GM06990 (cell line): ENCODE results near the gene SRRM4.

ENCODE experiments used
- DNase-seq: peaks from one replicate; pipeline ENCODE4 v3.0.0-alpha.2; 2011; ENCODE audit not compliant: insufficient read length; ENCODE audit errors: extremely low read depth
- H3K27me3 ChIP-seq: replicated peaks from 2 replicates; pipeline ENCODE4 v1.6.0; 2011; ENCODE audit warnings: low read length; ENCODE audit not compliant: control insufficient read depth, insufficient read depth
- H3K36me3 ChIP-seq: 2 replicates; pipeline ENCODE4 v1.5.1; 2011; ENCODE audit warnings: low read length; ENCODE audit not compliant: control insufficient read depth, insufficient read depth
- H3K4me3 ChIP-seq: replicated peaks from 2 replicates; pipeline ENCODE4 v1.5.1; 2011; ENCODE audit warnings: low read depth, mild to moderate bottlenecking, control low read depth, low read length
- TF ChIP-seq, protein P1 (sequence below): IDR thresholded peaks from 2 replicates; pipeline ENCODE4 v1.5.1; 2011; ENCODE audit warnings: low read length, control low read depth, mild to moderate bottlenecking, inconsistent platforms; ENCODE audit not compliant: insufficient read depth, poor library complexity, severe bottlenecking

SRRM4 gene

DNA sequence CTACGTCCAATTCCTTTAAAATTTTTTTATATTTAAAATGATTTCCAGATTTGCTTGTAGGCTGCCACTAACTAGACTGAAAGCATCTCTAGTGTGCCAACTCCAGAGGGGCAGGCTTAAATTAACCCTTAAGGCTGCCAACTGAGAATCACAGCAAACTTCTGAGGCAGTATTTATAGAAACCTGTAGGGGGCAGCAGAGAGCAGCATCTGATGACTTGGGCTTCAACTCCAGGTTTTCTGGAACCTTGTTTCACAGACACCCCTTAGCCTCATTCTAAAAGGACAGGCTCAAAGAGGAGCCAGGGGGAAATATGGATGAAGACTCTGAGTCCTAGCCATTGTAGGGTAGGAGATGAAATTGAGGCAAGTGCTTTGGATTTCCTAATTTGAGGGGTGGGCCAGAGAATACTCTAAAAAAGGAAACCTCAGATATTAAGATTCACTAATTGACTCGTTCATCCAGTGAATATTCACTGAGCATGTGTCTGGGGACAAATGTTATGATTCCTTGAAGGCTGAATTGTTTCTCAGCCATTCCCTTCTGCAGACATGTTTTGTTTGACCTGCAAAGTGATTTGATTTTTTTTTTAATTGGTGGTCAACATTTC lies 134.1 kb downstream of the SRRM4 start:
- Histone ChIP-seq H3K27me3 (no peaks in the 10 kb centered on the region), H3K4me3 (no peak overlapping the region), H3K36me3 (no peaks in the 10 kb centered on the region)
- TF ChIP-seq, protein P1, sequence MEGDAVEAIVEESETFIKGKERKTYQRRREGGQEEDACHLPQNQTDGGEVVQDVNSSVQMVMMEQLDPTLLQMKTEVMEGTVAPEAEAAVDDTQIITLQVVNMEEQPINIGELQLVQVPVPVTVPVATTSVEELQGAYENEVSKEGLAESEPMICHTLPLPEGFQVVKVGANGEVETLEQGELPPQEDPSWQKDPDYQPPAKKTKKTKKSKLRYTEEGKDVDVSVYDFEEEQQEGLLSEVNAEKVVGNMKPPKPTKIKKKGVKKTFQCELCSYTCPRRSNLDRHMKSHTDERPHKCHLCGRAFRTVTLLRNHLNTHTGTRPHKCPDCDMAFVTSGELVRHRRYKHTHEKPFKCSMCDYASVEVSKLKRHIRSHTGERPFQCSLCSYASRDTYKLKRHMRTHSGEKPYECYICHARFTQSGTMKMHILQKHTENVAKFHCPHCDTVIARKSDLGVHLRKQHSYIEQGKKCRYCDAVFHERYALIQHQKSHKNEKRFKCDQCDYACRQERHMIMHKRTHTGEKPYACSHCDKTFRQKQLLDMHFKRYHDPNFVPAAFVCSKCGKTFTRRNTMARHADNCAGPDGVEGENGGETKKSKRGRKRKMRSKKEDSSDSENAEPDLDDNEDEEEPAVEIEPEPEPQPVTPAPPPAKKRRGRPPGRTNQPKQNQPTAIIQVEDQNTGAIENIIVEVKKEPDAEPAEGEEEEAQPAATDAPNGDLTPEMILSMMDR, result peak; percentile 85
- no peak for DNase-seq

DNA sequence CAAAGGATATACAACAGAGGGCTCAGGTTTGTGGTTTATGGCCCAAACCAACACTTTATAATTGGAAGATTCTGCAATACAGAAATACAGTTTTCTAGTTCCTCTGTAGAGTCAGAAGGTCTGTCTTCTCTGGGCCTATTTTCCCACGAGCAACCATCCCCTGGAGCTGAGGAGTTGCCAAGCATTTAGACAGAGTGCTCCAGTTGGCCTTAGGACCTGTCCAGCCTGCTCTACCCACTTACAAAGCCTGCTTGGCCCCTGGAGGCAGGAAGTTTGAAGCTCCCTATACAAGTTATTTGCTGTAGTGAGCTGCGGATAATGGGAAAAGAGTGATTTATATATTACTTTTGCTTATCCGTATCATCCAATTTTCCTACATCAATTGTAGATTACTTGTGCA lies 136.6 kb downstream of the SRRM4 start:
- no peak for DNase-seq
- Histone ChIP-seq H3K36me3 (no peaks in the 10 kb centered on the region), H3K4me3 (no peak overlapping the region), H3K27me3 (no peaks in the 10 kb centered on the region)
- TF ChIP-seq, protein P1, result no peak

DNA sequence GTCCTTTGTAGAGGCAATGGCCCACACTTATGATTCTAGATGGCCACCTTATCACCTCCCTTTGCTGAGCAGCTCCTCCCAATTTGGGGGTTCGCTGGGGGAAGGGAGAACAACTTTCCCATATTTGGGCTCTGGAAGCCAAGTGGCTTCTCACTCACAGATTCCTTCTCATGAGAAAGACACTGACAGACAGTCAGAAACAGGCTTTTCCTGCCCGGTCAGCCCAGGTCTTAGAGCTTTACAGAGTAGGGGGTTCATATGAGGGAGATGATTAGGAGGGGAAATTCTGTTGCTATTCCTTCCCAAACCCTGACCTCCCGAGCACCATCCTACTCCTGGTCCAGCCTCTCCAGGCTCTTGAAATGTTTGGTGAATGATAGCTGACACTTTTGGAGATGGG lies 137.3 kb downstream of the SRRM4 start:
- Histone ChIP-seq H3K4me3 (no peak overlapping the region), H3K36me3 (no peaks in the 10 kb centered on the region), H3K27me3 (no peaks in the 10 kb centered on the region)
- DNase-seq, result no peak
- TF ChIP-seq, protein P1, result no peak

DNA sequence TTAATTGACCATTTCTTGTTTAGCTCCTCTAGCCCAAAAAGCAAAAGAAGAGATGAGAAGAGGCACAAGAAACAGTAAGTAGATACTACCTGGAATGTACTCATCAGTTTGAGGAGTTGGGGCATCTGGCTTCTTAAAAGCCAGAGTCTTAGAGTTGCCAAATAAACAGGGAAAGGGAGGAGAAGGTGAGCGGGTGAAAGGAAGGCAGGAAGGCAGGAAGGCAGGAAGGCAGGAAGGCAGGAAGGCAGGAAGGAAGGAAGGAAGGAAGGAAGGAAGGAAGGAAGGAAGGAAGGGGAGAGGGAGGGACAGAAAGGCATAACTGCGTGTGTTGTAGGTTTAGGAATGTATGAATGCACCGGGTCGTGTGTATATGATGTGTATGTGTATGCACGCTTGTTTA lies 140.7 kb downstream of the SRRM4 start:
- TF ChIP-seq, protein P1, result no peak
- Histone ChIP-seq H3K36me3 (no peaks in the 10 kb centered on the region), H3K4me3 (no peak overlapping the region), H3K27me3 (no peaks in the 10 kb centered on the region)
- no peak for DNase-seq

DNA sequence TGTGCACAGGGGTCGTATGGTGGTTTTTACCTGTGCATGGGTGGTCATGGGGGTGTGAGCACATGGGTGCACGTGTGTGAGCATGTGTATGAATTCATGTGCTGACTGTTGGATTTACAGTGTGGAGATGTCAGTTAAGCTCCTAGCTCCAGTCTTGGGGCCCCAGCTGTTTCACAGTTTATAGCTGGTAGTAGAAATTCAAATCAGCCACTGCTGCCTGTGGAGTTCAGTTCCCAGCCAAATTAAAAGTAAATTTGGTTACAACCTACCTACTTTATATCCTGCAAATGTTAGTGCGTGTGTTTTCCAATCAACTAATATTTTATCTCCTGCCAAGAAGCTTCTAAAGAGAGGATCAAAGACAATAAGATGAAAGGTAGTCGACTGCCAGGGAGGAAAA lies 141.4 kb downstream of the SRRM4 start:
- no peak for DNase-seq

DNA sequence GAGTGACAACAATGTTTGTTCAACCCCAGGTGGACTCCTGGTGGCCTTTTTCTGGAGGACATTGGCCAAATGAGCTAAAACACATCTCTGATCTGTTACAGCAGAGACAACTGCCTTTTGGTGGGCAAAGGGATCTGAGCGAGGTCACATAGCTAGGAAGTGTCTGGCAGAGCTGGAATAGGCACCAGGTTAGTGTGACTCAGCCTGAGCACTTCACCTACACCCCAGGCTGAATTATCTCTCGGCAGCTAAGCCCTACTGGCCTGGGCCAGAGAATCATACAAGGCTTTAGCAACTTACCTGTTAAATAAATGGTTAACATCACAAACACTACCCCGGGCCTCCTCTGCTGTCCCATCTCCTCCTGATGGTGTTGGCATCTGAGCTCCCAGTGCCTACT lies 147.2 kb downstream of the SRRM4 start:
- H3K36me3 ChIP-seq, result no peaks in the 10 kb centered on the region
- TF ChIP-seq, protein P1, result no peak
- no peak for DNase-seq
- no peak overlapping the region for H3K4me3 ChIP-seq
- no peaks in the 10 kb centered on the region for H3K27me3 ChIP-seq

More for the DNA sequence above, 141.4 kb downstream of the SRRM4 start:
- no peaks in the 10 kb centered on the region for H3K27me3 ChIP-seq
- H3K36me3 ChIP-seq, result no peaks in the 10 kb centered on the region
- TF ChIP-seq, protein P1, result no peak
- H3K4me3 ChIP-seq, result no peak overlapping the region
